Stimulated activated CD4-positive, alpha-beta T cell treated with anti-CD3 and anti-CD28 coated beads, Interleukin-2, amount 100 ng/mL, for 4 hours (primary cell): ENCODE measurements around the gene SPTBN1.
A peak's percentile ranks its signal among the peaks of the same experiment; 100 is the strongest.
"Not testable (repeated sequence)": the region's sequence is repeated elsewhere in the genome, so short reads cannot be mapped to it uniquely, and the experiment has no call there.

Source experiments
- DNase-seq: peaks from one replicate; pipeline ENCODE4 v3.0.0-alpha.2; 2020; ENCODE audit warnings: low read depth

SPTBN1 gene

DNA sequence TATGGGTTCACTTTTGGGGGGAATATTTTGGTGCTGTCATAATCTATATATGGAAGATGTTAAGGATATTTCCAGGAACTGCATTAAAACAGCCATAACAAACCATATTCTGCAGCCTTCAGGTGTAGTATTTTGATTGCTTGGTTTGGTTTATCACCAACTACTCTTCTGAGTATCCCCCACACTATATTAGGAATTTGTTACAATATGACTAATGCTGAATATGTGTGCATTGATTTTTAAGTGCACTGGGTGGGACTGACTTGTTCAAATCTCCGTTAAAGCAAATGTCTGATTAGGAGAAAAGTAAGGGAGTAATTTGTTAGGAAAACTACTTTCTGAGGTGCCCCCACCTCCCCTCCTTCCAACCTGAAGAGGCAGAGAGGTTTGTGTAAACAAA lies 47.7 kb downstream of the SPTBN1 start:
- DNase-seq, result no peak

DNA sequence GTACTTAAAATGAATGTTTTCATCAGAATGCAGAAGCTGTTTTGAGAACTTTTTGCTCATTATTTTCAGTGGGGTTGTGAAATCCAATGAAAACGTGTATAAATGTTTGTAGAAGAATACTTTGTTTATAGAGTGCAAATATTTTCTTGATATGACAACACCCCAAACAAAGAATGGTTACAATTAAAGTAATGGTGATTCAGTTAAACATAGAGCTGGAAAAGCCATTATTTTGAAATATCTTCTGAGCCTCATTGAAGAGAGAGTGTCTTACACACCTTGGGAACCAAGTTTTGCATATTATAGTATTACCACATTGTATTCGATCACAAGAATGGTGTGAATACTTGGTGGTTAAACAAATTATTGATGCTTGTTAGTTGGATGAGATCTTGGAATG lies 48.7 kb downstream of the SPTBN1 start:
- DNase-seq, result no peak

DNA sequence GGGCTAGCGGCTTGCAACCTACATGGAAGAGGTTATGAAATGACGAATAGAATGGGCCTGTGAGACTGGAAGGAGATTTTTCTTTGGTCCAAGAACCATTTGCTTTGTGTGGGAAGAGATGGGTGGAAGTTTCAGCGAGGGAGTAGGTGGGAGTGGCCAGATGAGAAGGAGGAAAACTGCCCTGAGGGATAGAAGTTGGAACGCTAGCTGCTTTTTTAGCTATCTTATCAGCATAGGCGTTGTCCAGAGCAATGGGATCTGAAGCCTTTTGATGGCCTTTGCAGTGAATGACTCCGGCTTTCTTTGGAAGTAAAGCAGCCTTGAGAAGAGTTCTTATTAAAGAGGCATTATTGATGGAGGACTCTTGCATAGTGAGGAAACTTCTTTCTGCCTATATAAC lies 52.4 kb downstream of the SPTBN1 start:
- DNase-seq, result no peak

DNA sequence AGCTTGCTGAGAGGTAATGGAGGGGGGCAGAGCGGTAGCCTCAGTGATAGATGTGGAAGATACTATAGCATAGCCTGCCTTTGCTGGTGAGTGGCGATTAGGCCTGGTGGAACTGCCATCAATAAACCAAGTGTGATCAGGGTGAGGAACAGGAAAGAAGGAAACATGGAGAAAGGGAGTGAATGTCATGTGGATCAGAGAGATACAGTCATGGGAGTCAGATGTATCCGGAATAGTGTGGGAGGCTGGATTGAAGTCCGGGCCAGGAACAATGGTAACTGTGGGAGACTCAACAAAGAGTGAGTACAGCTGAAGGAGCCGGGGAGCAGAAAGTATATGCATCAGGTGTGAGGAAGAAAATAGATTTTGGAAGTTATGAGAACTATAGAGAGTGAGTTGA lies 52.9 kb downstream of the SPTBN1 start:
- not testable (repeated sequence) for DNase-seq

DNA sequence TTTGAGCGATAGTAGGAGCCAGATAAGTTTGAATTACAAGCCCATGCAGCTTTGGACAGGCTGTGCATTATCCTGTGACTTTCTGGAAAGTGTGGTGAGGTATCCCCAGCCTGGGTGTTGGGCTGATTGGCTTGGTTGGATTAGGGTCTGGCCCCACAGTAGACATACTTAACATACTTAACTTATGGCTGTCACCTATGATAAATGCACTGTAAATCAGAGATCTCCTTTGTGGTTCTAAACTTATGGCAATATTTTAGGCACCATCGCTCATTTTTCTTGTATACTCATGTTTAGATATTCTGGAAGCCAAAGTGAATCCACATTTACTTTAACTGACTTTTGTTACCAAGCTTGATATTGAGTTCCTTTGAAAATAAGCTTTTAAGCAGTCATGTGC lies 54.8 kb downstream of the SPTBN1 start:
- no peak for DNase-seq

DNA sequence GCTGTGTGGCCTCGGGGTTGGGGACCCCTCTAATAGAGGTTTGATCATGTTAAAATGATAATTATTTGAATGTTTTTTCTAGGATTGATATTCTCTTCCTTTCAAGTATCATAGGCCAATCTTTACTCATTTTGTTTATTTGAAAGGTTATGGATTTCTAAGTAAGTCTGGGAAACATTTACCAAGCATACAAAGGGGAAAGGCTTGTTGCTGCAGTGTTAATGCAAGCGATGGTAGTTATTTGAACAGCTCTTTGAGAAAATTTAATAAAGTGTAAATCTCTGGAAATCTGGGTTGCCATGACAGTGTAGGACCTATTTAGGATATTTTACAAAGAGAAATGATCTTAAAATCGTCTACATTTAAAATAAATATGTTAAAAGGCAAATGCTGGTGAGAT lies 56.1 kb downstream of the SPTBN1 start:
- DNase-seq, result no peak

DNA sequence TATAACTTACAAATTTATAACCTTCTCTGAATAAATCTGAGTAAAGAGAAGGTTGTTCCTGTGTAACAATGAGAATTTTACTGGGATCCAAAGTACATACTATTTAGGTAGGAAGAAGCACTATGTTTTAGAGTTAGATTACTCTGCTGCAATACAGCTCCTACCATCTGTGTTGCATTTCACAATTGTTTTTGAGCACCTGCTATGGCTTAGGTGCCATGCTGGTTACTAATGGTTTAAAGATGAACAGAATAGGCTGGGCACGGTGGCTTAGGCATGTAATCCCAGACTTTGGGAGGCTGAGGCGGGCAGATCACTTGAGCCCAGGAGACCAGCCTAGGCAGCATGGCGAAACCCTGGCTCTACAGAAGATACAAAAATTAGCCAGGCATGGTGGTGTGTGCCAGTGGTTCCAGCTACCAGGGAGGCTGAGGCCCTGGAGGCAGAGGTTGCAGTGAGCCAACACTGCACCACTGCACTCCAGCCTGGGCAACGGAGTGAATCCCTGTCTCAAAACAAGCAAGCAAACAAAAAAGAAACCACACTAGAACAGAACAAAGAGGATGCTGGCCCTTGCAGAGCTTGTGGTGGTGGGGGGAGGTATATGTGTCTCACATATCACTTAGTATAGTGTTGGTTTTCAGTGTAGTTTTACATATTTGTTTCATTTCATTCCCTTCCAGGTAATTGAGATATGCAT lies 56.7 kb downstream of the SPTBN1 start:
- no peak for DNase-seq

DNA sequence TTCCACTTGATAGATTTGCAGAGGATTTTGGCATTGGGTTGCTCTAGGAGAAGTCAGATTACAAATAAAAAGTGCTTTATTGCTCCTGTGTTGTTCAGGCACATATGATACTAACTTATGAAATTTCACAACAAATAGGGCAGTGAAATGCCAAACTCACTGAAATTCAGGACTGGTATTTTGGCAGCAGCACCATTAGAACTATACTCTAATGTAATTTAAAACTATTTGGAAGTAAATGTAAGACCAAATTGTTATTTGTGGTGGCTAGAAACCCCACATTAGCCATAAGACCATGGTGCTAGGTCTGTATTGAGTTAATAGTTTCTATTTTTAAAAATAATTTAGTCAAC lies 57.2 kb downstream of the SPTBN1 start:
- no peak for DNase-seq

DNA sequence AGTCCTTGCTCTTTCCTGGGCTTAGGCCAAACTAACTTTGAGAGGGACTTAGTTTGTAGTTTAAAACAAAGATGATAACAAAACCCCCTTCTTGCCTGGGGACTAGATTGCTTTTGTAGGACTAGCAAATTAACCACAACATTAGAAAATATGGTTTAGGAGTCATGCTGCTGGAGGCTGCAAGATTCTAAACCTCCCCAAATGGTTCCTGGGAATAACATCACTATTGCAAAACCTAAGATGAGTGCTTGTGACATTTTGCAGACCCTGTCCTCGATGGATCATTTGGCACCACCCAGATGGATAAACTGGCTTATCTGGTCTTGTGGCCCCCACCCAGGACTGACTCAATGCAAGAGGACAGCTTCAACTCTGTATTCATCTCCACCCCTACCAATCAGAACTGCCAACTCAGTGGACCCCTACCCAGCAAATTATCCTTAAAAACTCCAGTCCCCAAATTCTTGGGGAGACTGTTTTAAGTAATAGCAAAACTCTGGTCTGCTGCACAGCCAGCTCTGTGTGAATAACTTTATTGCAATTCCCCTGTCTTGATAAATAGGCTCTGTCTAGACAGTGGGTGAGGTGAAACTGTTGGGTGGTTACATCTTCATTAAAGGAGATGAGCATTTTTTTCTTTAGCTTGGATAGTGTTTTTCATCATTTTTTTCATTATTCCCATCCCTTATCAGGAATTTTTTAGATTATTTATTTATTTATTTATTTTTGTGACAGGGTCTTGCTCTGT lies 58.9 kb downstream of the SPTBN1 start:
- no peak for DNase-seq

DNA sequence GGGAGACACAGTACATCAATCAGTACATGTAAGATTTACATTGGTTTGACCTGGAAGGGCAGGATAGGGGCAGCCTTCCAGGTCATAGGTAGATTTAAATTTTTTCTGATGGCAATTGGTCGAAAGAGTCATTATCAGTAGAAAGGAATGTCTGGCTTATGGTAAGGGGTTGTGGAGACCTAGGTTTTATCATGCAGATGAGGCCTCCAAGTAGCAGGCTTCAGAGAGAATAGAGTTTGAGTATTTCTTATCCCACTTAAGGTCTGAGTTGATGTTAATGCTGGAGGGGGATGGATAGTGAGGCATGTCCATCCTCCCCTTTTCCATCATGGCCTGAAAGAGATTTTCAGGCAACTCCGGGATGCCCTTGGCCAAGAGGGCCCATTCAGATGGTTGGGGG lies 60.7 kb downstream of the SPTBN1 start:
- DNase-seq, result no peak

DNA sequence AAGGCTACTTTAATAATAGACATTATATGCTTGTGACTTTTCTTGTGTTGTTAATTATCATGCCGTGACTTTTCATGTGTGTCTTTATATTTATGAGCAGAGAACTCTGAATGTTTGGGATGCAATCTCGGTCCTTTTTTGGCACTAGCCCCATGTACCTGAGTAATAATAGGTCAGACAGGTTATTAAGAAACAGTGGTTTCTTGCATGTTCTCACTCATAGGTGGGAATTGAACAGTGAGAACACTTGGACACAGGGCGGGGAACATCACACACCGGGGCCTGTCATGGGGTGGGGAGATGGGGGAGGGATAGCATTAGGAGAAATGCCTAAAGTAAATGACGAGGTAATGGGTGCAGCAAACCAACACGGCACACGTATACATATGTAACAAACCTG lies 61.9 kb downstream of the SPTBN1 start:
- not testable (repeated sequence) for DNase-seq

DNA sequence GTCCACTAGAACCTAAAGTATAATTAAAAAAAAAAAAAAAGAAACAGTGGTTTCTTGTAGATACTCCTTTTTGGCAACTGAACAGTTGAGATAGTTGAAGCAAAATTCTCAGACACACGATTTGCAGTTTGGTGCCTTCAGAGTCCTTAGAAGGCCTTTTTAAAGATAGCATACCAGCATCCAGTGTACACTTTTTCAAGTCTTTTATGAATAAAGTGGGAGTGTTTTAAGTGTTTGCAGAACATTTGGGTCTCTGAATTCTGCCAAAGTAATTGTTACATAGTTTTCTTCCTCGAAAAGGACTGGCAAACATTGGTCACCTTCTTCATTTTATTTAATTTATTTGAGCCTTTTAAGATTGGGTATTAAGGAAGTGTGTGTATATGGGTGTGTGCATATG lies 62.3 kb downstream of the SPTBN1 start:
- no peak for DNase-seq

DNA sequence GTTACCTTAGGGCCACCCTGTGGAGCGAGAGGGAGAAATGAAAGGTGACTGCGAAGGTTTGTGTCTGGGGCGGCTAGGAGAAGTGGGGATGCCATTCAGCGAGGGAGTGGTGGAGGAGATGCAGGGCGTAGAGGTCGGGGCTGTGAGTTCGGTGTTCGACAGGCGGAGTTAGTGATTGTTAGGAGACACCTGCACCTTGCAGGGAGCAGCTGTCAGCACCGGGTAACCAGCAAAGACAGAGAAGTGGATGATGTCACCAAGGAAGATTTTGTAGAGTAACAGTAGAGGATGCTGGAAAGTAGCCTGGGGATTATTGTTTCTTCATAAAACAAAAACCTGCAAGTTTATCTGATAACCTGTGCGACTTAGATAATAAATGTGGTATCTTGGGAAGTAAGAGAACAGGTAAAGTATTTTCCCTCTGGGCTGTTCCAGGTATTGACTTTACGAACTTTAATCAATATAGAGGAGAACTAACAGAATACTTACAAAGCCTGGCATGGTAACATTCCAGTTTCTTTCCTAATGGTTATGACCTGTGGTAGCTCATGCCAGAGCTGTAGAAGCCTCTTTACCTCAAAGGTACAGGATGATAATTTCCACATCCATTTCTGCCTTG lies 63.8 kb downstream of the SPTBN1 start:
- no peak for DNase-seq

DNA sequence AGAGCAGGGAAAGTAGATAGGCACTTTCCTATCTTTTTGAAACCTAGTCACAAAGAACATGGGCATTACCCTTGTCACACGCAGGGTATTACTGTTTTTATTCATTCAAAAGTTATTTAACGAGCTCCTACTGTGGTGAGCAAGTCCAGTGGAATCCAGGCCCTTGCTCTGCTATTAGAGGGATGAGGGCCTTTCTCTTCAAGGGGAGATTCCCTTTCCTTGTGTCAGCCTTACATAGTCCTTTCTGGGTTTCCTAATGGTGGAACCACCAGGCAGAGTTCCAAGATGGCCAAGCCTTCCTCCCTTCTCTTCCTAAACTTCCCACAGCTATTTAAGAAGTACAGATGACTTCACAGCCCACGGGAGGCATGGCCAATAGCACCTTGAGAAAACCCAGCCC lies 64.6 kb downstream of the SPTBN1 start:
- DNase-seq, result no peak

DNA sequence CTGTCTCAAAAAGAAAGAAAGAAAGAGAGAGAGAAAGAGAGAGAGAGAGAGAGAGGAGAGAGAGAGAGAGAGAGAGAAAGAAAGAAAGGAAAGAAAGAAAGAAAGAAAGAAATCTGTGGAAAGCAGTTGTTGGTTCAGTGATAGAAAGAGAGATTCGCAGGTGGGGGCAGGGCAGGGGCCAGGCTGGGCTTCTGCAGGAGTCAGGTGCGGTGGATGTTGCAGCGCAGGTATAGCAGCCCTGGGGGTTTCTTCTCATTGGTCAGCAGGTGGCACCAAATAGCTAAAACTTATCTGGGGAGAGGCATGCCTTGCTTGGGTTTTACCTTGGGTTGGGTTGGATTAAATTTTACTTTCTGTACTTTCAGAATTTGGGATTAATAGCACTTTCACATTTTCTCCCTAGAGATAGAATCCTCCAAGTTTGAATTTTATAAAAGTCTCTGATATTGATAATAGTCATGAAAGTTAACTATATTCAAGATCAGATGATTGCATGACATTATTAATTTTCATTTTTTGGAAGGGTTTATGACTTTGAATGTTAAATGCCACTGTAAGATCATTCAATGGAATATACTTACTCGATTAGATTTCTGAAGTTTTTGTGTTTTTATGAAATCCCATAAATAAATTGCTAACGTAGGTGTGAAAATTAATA lies 66.6 kb downstream of the SPTBN1 start:
- DNase-seq, result peak; percentile 47

DNA sequence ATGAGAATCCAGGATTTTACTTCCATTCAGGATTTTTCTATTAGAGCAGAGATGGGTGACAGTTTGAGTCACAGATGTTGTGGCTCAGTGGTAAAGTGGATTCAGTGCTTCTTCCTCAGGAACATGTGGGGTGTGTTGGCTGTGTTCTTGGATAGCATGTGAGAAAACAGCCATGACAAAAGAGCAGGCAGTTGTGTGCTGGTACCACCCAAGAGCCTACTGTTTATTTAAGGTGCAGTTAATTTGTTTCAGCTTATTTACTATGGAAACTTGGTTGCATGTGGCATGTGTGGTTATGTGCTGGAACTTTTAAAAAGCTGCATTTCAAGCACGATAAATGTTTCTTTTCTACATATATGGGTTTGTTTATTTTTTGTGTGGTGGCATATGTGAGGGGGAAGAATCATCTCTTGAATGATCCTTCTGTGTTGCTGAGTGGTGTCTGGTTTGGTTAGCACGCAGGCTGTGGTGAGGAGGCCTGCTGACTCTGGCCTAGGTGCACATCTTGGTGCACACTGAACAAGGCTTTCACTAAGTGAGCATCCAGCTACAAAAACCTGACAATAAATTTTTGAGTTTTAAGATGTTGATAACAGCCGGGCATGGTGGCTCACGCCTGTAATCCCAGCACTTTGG lies 67.3 kb downstream of the SPTBN1 start:
- DNase-seq, result no peak

DNA sequence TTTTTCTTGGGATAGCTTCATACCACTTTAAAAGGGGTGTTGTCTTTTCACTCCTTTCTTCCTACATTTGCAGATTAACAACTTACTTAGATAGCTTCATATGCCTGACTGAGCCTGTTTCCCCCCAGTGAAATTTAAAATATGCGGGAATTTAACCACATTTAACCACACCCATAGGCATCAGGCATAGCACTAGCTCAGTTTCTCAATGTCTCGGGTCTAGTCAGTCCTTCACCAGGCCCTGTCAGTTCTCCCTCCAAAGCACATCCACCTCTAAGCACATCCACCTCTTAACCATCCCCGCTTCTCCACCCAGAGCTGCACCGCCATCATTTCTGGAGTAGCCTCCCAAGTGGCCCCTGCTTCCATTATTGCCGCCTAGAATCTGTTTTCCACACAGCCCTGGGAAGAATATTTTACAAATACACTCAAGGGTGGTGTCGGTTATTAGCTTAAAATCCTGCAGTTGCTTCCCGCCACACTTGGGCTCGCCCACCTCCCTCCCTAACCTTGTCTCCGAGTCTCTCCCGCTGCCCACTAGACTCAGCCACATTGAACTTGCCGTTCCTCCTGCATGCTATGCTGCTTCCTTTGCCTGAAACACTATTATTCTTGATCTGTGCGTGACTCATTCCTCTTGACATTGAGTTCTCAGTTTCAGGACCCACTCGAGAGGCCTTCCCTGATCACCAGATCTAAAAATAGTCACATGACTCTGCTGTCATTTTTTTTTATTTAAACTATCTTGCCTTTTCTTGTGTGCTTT lies 68.3 kb downstream of the SPTBN1 start:
- DNase-seq, result peak; percentile 9

DNA sequence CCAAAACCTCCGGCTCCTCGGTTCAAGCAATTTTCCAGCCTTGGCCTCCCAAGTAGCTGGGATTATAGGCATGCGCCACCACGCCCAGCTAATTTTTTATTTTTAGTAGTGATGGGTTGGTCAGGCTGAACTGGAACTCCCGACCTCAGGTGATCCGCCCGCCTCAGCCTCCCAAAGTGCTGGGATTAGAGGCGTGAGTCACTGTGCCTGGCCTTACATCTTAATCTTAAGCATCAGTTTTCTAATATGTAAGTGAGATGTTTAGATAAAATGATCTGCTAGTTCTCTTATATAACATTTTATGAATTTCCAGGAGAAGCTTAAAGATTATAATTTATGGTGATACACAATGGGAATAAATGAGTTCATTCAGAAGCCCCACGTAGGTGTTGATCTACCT lies 69.2 kb downstream of the SPTBN1 start:
- DNase-seq, result no peak

DNA sequence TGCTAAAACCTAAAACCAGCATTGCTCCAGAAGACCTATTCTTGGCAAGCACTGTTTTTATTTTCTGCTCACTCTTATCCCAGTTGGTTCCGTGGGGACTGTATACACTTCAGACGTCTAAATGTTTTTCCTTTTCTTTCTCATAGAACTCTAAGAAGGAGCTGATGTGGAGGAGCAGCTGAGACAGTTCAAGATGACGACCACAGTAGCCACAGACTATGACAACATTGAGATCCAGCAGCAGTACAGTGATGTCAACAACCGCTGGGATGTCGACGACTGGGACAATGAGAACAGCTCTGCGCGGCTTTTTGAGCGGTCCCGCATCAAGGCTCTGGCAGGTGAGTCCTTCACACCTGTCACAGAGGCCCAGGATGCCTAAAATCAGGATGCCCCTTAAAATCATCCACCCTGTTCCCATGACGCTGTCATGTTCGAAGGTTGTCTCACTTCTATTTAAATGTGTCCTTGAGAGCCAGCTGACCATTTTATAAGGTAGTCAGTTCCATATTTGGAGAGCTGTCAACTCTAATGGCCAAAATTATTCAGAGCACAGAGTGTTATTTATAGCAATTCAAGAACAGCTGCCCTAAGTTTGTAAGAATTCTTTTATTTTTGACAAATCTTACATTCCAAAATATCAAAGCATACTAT lies 70.2 kb downstream of the SPTBN1 start:
- no peak for DNase-seq

DNA sequence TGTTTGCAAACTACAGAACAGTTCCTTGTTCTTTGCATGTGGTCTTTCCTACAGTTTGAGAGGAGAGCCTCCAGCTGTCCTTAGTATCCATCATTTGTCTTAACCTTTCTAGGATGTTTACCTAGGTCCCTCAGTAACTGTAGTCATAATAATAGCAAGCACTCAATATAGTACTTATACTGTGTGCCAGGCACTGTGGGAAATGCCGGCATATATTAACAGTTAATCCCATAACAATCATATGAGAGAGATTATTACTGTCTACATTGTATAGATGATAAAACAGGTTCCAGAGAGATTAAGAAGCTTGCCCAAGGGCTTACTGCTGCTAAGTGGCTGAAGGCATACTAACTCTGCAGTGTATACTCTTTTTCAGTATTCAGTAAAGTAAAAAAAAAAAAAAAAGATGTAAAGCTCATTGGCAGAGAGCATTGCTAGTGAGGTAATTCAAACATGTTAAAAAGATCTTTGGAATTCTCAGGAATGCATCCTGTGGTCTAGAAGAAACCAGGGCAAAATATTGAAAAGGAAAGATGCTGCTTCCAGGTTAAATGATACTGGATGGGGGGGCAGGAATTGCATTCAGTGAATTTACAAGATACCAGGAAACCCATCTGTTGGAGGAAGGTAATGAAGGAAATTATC lies 72.3 kb downstream of the SPTBN1 start:
- DNase-seq, result no peak

DNA sequence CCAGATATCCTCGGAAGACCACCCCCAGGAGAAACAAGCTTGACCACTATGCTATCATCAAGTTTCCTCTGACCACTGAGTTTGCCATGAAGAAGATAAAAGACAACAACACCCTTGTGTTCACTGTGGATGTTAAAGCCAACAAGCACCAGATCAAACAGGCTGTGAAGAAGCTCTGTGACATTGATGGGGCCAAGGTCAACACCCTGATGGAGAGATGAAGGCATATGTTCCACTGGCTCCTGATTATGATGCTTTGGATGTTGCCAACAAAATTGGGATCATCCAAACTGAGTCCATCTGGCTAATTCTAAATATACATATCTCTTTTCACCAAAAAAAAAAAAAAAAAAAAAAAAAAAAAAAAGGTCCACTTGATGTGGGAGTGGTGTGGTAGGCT lies 73.4 kb downstream of the SPTBN1 start:
- not testable (repeated sequence) for DNase-seq
